HG03558 (cell line): Measurements from ENCODE around the gene ANKRD33B.
A peak's percentile ranks its signal among the peaks of the same experiment; 100 is the strongest.
"Not testable (repeated sequence)": the region's sequence is repeated elsewhere in the genome, so short reads cannot be mapped to it uniquely, and the experiment has no call there.

Experiments
- ATAC-seq: cut with Tn5 transposase; IDR thresholded peaks from one replicate; pipeline ENCODE4 v1.9.1; 2021; ENCODE audit warnings: moderate number of reproducible peaks; ENCODE audit not compliant: unreplicated experiment; ENCODE audit errors: extremely low read depth

The ANKRD33B gene

GRCh38 chr5:10563945-10564837 lies at the start of gene ANKRD33B:
ANKRD33B (plus strand) TSS chr5:10564070; CDS start chr5:10564468, 398 bp downstream.
- ATAC-seq, result peak; percentile 32

GRCh38 chr5:10514572-10514971 lies 49.3 kb upstream of the ANKRD33B start:
- not testable (repeated sequence) for ATAC-seq

GRCh38 chr5:10515492-10515891 lies 48.4 kb upstream of the ANKRD33B start:
- ATAC-seq, result no peak

GRCh38 chr5:10518347-10518746 lies 45.5 kb upstream of the ANKRD33B start:
- no peak for ATAC-seq

- no peak for ATAC-seq
Observed at GRCh38 chr5:10519729-10520128, 44.1 kb upstream of the ANKRD33B start.

- no peak for ATAC-seq
Observed at GRCh38 chr5:10520706-10521105, 43.2 kb upstream of the ANKRD33B start.

- no peak for ATAC-seq
Observed at GRCh38 chr5:10521466-10522223, 42.2 kb upstream of the ANKRD33B start.

GRCh38 chr5:10522224-10522611 lies 41.7 kb upstream of the ANKRD33B start:
- ATAC-seq, result no peak

GRCh38 chr5:10524376-10525123 lies 39.3 kb upstream of the ANKRD33B start:
- ATAC-seq, result no peak

GRCh38 chr5:10525124-10525495 lies 38.8 kb upstream of the ANKRD33B start:
- no peak for ATAC-seq

GRCh38 chr5:10527281-10527950 lies 36.5 kb upstream of the ANKRD33B start:
- ATAC-seq, result no peak

- ATAC-seq, result no peak
Observed at GRCh38 chr5:10528056-10528816, 35.6 kb upstream of the ANKRD33B start.

- ATAC-seq, result no peak
Observed at GRCh38 chr5:10528827-10529226, 35.0 kb upstream of the ANKRD33B start.

- no peak for ATAC-seq
Observed at GRCh38 chr5:10530601-10531320, 33.1 kb upstream of the ANKRD33B start.

GRCh38 chr5:10532421-10532820 lies 31.4 kb upstream of the ANKRD33B start:
- no peak for ATAC-seq

GRCh38 chr5:10533226-10533625 lies 30.6 kb upstream of the ANKRD33B start:
- ATAC-seq, result no peak

- ATAC-seq, result no peak
Observed at GRCh38 chr5:10534561-10535530, 29.0 kb upstream of the ANKRD33B start.

- no peak for ATAC-seq
Observed at GRCh38 chr5:10536511-10536910, 27.4 kb upstream of the ANKRD33B start.
